ENCODE data around the gene IGDCC3. TPM values are rescaled to one million over a fixed set of nuclear protein-coding genes. Genes with fewer than 3 reads are reported as not detected.

Gene IGDCC3
- total RNA-seq, 1 donor = not detected

DNA sequence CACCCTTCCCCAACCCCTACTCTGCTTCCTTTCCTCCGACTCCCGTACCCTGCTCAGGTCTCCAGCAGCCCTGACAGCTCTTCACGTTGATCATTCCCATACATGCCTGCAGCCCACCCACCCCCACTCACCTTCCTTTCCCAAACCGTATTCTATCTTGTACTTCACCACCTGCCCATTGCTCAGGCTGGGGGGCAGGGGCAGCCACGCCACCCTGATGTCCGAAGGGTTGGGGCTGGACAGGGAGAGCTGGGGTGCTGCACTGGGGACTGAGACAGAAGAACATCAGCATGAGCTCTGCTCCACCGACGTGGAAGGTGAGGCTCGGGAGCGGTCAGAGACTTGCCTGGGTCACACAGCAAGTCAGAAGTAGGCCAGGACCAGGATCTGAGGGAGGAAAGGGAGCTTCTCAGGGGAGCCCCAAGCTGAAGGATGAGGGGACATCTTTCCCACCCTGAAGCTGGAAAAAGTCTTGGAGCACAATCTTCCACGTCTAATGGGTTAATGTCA, 16.5 kb upstream of the IGDCC3 start:
- H3K4me3 ChIP-seq (ENCODE audit: low read depth, low read length) = no peak overlapping the region
- no peak for DNase-seq (ENCODE audit: low read depth)
- no peak for TF ChIP-seq CTCF (IDR thresholded peaks at IDR 0.05; ENCODE audit: insufficient read depth, low read length)

GRCh38 chr15:65393557-65393956, 15.8 kb upstream of the IGDCC3 start:
- DNase-seq (ENCODE audit: low read depth) = no peak

DNA sequence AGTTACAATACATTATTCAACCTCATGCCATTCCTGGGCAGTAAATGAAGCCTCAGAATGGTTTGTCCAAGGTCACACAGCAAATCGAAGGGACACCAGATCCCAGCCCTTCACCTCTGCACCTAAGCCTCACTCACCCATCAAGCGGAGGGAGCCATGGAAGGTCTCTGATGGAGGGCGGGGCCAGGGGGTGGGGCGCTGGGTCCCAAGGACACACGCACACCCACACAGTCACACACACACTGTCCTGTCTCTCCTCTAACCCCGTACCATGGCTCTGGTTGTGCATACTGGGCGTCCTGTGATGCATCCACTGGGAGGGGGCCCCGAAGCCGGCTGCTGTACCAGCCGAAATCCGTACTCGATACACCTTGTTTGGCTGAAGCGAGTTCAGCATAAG, 15.3 kb upstream of the IGDCC3 start:
- TF ChIP-seq CTCF (IDR thresholded peaks at IDR 0.05; ENCODE audit: insufficient read depth, low read length) = no peak
- no peak overlapping the region for H3K4me3 ChIP-seq (ENCODE audit: low read depth, low read length)
- DNase-seq (ENCODE audit: low read depth) = no peak

More at GRCh38 chr15:65393557-65393956, 15.8 kb upstream of the IGDCC3 start:
- no peak for TF ChIP-seq CTCF (IDR thresholded peaks at IDR 0.05; ENCODE audit: insufficient read depth, low read length)
- H3K4me3 ChIP-seq (ENCODE audit: low read depth, low read length) = no peak overlapping the region

DNA sequence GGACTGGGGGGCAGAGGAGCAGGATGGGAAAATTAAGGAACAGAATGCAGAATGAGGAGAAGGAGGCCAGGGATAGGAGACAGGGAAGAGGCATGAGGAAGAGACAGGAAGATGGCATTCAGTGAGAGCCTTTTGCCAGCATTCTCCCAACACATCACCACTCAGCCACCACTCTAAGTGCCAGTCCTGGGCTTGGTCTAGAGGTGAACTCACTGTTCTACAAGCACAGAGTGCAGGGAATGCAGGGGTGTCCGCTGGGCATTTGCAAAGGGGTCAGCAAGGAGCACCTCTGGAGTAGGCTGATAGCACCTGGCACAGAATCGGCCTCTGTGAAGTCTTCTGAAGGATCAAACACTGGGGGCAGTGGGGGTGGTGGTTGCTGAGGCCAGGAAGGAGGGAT, 14.6 kb upstream of the IGDCC3 start:
- H3K4me3 ChIP-seq (ENCODE audit: low read depth, low read length) = no peak overlapping the region
- TF ChIP-seq CTCF (IDR thresholded peaks at IDR 0.05; ENCODE audit: insufficient read depth, low read length) = no peak
- DNase-seq (ENCODE audit: low read depth) = no peak

DNA sequence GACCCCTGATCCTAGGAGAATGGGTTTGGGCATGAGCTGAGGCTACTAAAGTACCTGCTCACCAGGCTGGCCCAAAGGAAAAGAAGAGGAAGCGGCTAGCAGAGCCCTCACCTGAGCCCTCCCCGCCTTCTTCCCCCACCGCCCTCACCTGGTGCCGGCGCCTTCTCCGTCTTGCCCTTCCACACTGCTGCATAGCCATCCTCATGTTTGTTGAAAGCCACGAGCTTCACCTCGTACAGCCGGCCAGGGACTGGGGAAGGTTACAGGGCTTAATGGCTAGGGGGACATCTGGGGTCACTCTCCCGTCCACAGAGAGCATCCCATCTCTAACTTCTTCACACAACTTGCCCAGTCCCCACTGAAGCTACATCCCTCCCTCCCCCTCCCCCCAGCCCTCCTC, 13.9 kb upstream of the IGDCC3 start:
- TF ChIP-seq CTCF (IDR thresholded peaks at IDR 0.05; ENCODE audit: insufficient read depth, low read length) = no peak
- no peak overlapping the region for H3K4me3 ChIP-seq (ENCODE audit: low read depth, low read length)

DNA sequence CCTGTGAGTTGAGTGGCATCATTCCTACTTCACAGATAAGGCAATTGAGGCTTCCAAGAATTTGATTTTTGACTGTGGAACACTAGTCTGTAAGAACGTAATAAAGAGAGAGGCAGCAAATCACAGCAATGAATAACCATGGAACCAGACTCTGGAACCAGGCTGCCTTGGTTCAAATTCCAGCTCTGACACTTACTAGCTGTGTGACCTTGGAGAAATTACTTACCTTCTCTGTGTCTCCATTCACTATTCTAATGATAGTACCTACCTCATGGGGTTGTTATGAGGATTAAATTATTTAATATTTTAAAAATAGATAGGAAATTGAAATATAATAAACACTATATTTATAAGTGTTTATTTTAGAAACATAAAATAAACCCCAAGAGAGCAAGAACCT, 12.6 kb upstream of the IGDCC3 start:
- DNase-seq (ENCODE audit: low read depth) = no peak
- H3K4me3 ChIP-seq (ENCODE audit: low read depth, low read length) = no peak overlapping the region
- no peak for TF ChIP-seq CTCF (IDR thresholded peaks at IDR 0.05; ENCODE audit: insufficient read depth, low read length)

More for the DNA sequence above, 13.9 kb upstream of the IGDCC3 start:
- DNase-seq (ENCODE audit: low read depth) = no peak

GRCh38 chr15:65389226-65389625, 11.4 kb upstream of the IGDCC3 start:
- DNase-seq (ENCODE audit: low read depth) = no peak

More at GRCh38 chr15:65389226-65389625, 11.4 kb upstream of the IGDCC3 start:
- no peak for TF ChIP-seq CTCF (IDR thresholded peaks at IDR 0.05; ENCODE audit: insufficient read depth, low read length)
- no peak overlapping the region for H3K4me3 ChIP-seq (ENCODE audit: low read depth, low read length)
